Peyer's patch (tissue), 4 donors: Measurements from ENCODE around the gene OXA1L.

Experiments used
- POLR2A ChIP-seq, 2 donors: fragments of 450-650 bp; IDR thresholded peaks; one replicate each; pipeline ENCODE4 v1.5.1; 2017; ENCODE audit warnings: antibody characterized with exemption in 2 of 2, mild to moderate bottlenecking in 2 of 2, moderate library complexity in 2 of 2
- TF ChIP-seq, protein P1 (sequence below), 6 experiments: fragments of 450-650 bp in 4 of 6; fragments of 200-600 bp in 2 of 6; sonication (generic) in 1 of 6; IDR thresholded peaks; one replicate each; pipeline ENCODE4 v1.5.1; 2017 to 2019; ENCODE audit warnings: antibody characterized with exemption in 6 of 6, mild to moderate bottlenecking in 3 of 6, moderate library complexity in 1 of 6

DNA sequence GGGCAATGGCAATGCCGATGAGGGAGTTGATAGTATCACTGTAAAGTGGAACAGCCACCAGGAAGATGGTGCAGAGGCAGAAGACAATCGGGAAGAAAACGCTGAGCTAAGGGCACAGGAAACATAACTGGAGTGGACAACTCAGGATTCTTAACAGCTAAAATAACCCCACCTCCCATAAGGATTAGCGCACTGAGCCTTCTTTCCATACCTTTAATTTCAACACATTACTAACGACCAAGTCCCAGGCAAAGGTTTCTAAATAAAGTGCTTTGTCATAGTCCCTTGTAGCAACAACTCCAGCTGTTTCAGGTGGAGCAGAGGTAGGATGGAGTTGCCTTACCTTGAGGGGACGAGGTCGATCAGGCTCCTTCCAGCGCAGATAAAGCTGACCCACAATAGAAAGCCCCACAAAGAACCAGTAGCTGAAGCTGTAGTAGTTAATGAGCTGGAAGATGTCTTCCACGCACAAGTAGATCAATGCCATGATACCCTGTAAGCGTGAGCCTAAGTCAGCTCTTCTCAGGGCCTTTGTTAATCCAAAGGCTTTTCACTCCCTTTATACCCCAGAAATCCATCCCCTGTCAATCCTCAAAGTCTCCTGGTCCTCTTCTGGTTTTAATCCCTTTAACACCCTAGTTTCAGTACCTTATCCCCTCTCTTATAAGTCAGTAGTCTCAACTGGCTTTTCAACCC, 7.7 kb downstream of the OXA1L start:
- TF ChIP-seq, protein P1, sequence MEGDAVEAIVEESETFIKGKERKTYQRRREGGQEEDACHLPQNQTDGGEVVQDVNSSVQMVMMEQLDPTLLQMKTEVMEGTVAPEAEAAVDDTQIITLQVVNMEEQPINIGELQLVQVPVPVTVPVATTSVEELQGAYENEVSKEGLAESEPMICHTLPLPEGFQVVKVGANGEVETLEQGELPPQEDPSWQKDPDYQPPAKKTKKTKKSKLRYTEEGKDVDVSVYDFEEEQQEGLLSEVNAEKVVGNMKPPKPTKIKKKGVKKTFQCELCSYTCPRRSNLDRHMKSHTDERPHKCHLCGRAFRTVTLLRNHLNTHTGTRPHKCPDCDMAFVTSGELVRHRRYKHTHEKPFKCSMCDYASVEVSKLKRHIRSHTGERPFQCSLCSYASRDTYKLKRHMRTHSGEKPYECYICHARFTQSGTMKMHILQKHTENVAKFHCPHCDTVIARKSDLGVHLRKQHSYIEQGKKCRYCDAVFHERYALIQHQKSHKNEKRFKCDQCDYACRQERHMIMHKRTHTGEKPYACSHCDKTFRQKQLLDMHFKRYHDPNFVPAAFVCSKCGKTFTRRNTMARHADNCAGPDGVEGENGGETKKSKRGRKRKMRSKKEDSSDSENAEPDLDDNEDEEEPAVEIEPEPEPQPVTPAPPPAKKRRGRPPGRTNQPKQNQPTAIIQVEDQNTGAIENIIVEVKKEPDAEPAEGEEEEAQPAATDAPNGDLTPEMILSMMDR (IDR thresholded peaks at IDR 0.05): no peak
- TF ChIP-seq POLR2A (IDR thresholded peaks at IDR 0.05): no peak
